Breast epithelium (tissue), 4 donors: ENCODE results near the gene AK5. TPM values are rescaled to one million over a fixed set of nuclear protein-coding genes. Genes with fewer than 3 reads are reported as not detected.

Experiments used
- DNase-seq, 2 donors: peaks; one replicate each; pipeline ENCODE4 v3.0.0-alpha.2; 2019; ENCODE audit warnings: low spot score in 2 of 2
- H3K27ac ChIP-seq, 2 donors: fragments of 200-600 bp; sonication (generic) in 1 of 2; one replicate each; pipeline ENCODE4 v1.5.1; 2016 to 2019; ENCODE audit warnings: mild to moderate bottlenecking in 1 of 2
- H3K27me3 ChIP-seq, 2 donors: fragments of 200-600 bp; sonication (generic) in 1 of 2; one replicate each; pipeline versions ENCODE4 v1.5.1 to v1.6.0; 2017 to 2019; ENCODE audit warnings: control low read depth in 1 of 2, mild to moderate bottlenecking in 1 of 2
- H3K36me3 ChIP-seq: fragments of 200-600 bp; one replicate; pipeline ENCODE4 v1.5.1; 2019
- H3K4me1 ChIP-seq, 2 donors: fragments of 200-600 bp; sonication (generic); one replicate each; pipeline ENCODE4 v1.5.1; 2016 to 2019; ENCODE audit warnings: control low read depth in 1 of 2
- H3K4me3 ChIP-seq, 3 donors: fragments of 200-600 bp; sonication (generic); 1 replicate in 2 of 3; 2 replicates in 1 of 3; pipeline ENCODE4 v1.5.1; 2016 to 2019; ENCODE audit warnings: mild to moderate bottlenecking in 3 of 3, moderate library complexity in 2 of 3
- H3K9me3 ChIP-seq, 2 donors: fragments of 200-600 bp; sonication (generic) in 1 of 2; one replicate each; pipeline ENCODE4 v1.5.1; 2016 to 2019; ENCODE audit warnings: control low read depth in 1 of 2
- CTCF ChIP-seq, 3 donors: fragments of 450-650 bp; IDR thresholded peaks; one replicate each; pipeline ENCODE4 v1.5.1; 2016 to 2017; ENCODE audit warnings: antibody characterized with exemption in 3 of 3, mild to moderate bottlenecking in 3 of 3, moderate library complexity in 3 of 3
- POLR2A ChIP-seq: fragments of 450-650 bp; IDR thresholded peaks from one replicate; pipeline ENCODE4 v1.6.1; 2016; ENCODE audit warnings: antibody characterized with exemption, mild to moderate bottlenecking, moderate library complexity
- POLR2AphosphoS5 ChIP-seq, 3 donors: sonication (generic); formaldehyde crosslinking; IDR thresholded peaks; one replicate each; pipeline ENCODE4 v1.6.1; 2017; ENCODE audit warnings: antibody characterized with exemption in 3 of 3
- intact Hi-C: fragments of 100-400 bp; cut with DNase I; formaldehyde crosslinking; loops from one replicate; pipeline ENCODE4 v1.15.1; 2023; ENCODE audit warnings: low total_unique reads
- total RNA-seq, 3 donors: library from RNA; depleted of rRNA; stranded (reverse); fragments of >200 nt; gene quantifications; one replicate each; pipeline ENCODE4 v1.1.0, GENCODE V29; 2016

AK5 gene
- total RNA-seq, 3 donors from 2014 or later, result under 0.01 to 111 (median 30.8) TPM

GRCh38 chr1:77438236-77438913, 156.6 kb downstream of the AK5 start:
- H3K9me3 ChIP-seq, result peaks cover 0 to 6% of the 10 kb centered on the region in 2 donors
- peak in 1 of 2 donors; percentile 38 for DNase-seq
- H3K27ac ChIP-seq, result peak overlapping the region in 1 of 2 donors; percentile 69
- H3K4me3 ChIP-seq, result peak overlapping the region in 2 of 3 donors; percentile 22 to 43
- intact Hi-C loops, result no loop called here
- no peaks in the 10 kb centered on the region for H3K36me3 ChIP-seq
- no peaks in the 10 kb centered on the region for H3K27me3 ChIP-seq
- TF ChIP-seq POLR2A (no peak), POLR2AphosphoS5 (IDR thresholded peaks at IDR 0.05) (no peak), CTCF (IDR thresholded peaks at IDR 0.05) (no peak)
- H3K4me1 ChIP-seq, result no peaks in the 10 kb centered on the region

- Histone ChIP-seq H3K4me3 (no peak overlapping the region), H3K27ac (peak overlapping the region; percentile 7 to 16), H3K27me3 (no peaks in the 10 kb centered on the region), H3K9me3 (no peaks in the 10 kb centered on the region), H3K36me3 (no peaks in the 10 kb centered on the region), H3K4me1 (no peaks in the 10 kb centered on the region)
- intact Hi-C loops, result no loop called here
- DNase-seq, result no peak
- TF ChIP-seq CTCF (IDR thresholded peaks at IDR 0.05) (no peak), POLR2AphosphoS5 (IDR thresholded peaks at IDR 0.05) (no peak), POLR2A (no peak)
Observed at GRCh38 chr1:77446841-77447555, 165.2 kb downstream of the AK5 start.

- peak overlapping the region in 1 of 2 donors; percentile 78 for H3K27ac ChIP-seq
- H3K9me3 ChIP-seq, result no peaks in the 10 kb centered on the region
- no peaks in the 10 kb centered on the region for H3K27me3 ChIP-seq
- DNase-seq, result no peak
- TF ChIP-seq POLR2AphosphoS5 (IDR thresholded peaks at IDR 0.05), result no peak
- no peak for TF ChIP-seq CTCF (IDR thresholded peaks at IDR 0.05)
- no peak for TF ChIP-seq POLR2A
- intact Hi-C loops, result no loop called here
- no peaks in the 10 kb centered on the region for H3K4me1 ChIP-seq
- no peak overlapping the region for H3K4me3 ChIP-seq
- H3K36me3 ChIP-seq, result no peaks in the 10 kb centered on the region
Observed at GRCh38 chr1:77447669-77448068, 165.8 kb downstream of the AK5 start.

GRCh38 chr1:77459881-77460280, 178.1 kb downstream of the AK5 start:
- Histone ChIP-seq H3K27ac (no peak overlapping the region), H3K9me3 (no peaks in the 10 kb centered on the region), H3K36me3 (no peaks in the 10 kb centered on the region), H3K4me3 (no peak overlapping the region), H3K27me3 (no peaks in the 10 kb centered on the region), H3K4me1 (no peaks in the 10 kb centered on the region)
- no peak for TF ChIP-seq POLR2A
- no peak for TF ChIP-seq CTCF (IDR thresholded peaks at IDR 0.05)
- TF ChIP-seq POLR2AphosphoS5 (IDR thresholded peaks at IDR 0.05), result no peak
- intact Hi-C loops, result no loop called here
- no peak for DNase-seq

- intact Hi-C loops, result no loop called here
- TF ChIP-seq POLR2AphosphoS5 (IDR thresholded peaks at IDR 0.05) (no peak), POLR2A (no peak), CTCF (IDR thresholded peaks at IDR 0.05) (no peak)
- no peaks in the 10 kb centered on the region for H3K27me3 ChIP-seq
Observed at GRCh38 chr1:77461691-77462090, 179.9 kb downstream of the AK5 start.

More at GRCh38 chr1:77461691-77462090, 179.9 kb downstream of the AK5 start:
- H3K4me3 ChIP-seq, result no peak overlapping the region
- DNase-seq, result no peak
- no peak overlapping the region for H3K27ac ChIP-seq
- H3K9me3 ChIP-seq, result no peaks in the 10 kb centered on the region
- no peaks in the 10 kb centered on the region for H3K4me1 ChIP-seq
- no peaks in the 10 kb centered on the region for H3K36me3 ChIP-seq
